HG02763 (cell line): ENCODE results near the gene OSBPL5.

ENCODE experiments used
- ATAC-seq: cut with Tn5 transposase; IDR thresholded peaks from one replicate; pipeline ENCODE4 v1.9.1; 2021; ENCODE audit warnings: mild to moderate bottlenecking, moderate library complexity; ENCODE audit not compliant: unreplicated experiment

The OSBPL5 gene

GRCh38 chr11:3152471-3153110 lies 12.5 kb downstream of the OSBPL5 start:
- ATAC-seq, result no peak

- no peak for ATAC-seq
Measured at GRCh38 chr11:3150726-3151125, 14.4 kb downstream of the OSBPL5 start.

- no peak for ATAC-seq
Measured at GRCh38 chr11:3149852-3150188, 15.3 kb downstream of the OSBPL5 start.

- ATAC-seq, result no peak
Measured at GRCh38 chr11:3148990-3149851, 15.9 kb downstream of the OSBPL5 start.

- no peak for ATAC-seq
Measured at GRCh38 chr11:3148255-3148989, 16.7 kb downstream of the OSBPL5 start.

GRCh38 chr11:3147626-3148025 lies 17.5 kb downstream of the OSBPL5 start:
- ATAC-seq, result no peak

GRCh38 chr11:3147257-3147619 lies 17.9 kb downstream of the OSBPL5 start:
- ATAC-seq, result no peak

GRCh38 chr11:3146612-3147256 lies 18.4 kb downstream of the OSBPL5 start:
- ATAC-seq, result no peak

GRCh38 chr11:3145206-3145520 lies 19.9 kb downstream of the OSBPL5 start:
- ATAC-seq, result no peak

- no peak for ATAC-seq
Measured at GRCh38 chr11:3144296-3145205, 20.6 kb downstream of the OSBPL5 start.

- no peak for ATAC-seq
Measured at GRCh38 chr11:3143136-3143880, 21.8 kb downstream of the OSBPL5 start.

GRCh38 chr11:3140291-3140603 lies 24.9 kb downstream of the OSBPL5 start:
- ATAC-seq, result no peak

GRCh38 chr11:3139481-3140290 lies 25.4 kb downstream of the OSBPL5 start:
- ATAC-seq, result no peak

- ATAC-seq, result no peak
Measured at GRCh38 chr11:3139086-3139440, 26.0 kb downstream of the OSBPL5 start.

GRCh38 chr11:3138178-3139085 lies 26.7 kb downstream of the OSBPL5 start:
- ATAC-seq, result no peak

- ATAC-seq, result no peak
Measured at GRCh38 chr11:3137486-3138177, 27.5 kb downstream of the OSBPL5 start.

GRCh38 chr11:3136546-3137455 lies 28.3 kb downstream of the OSBPL5 start:
- ATAC-seq, result no peak
